IPS-NIHi11 (cell line): ENCODE results near the gene ZNF783.
"Not testable (repeated sequence)": the region's sequence is repeated elsewhere in the genome, so short reads cannot be mapped to it uniquely, and the experiment has no call there.

Source experiments
- DNase-seq: peaks from one replicate; pipeline ENCODE4 v3.0.0; 2012; ENCODE audit warnings: mixed read lengths, low spot score

The ZNF783 gene

GRCh38 chr7:149261829-149262617 is at the start of gene ZNF783:
ZNF783 (plus strand) TSS chr7:149262196; CDS start chr7:149262334, 138 bp downstream.
- peak; percentile 96 for DNase-seq

GRCh38 chr7:149214020-149214720 is 47.8 kb upstream of the ZNF783 start:
- DNase-seq, result no peak

GRCh38 chr7:149216402-149216801 is 45.6 kb upstream of the ZNF783 start:
- DNase-seq, result no peak

- DNase-seq, result no peak
These were observed 44.4 kb upstream of the ZNF783 start for GRCh38 chr7:149217570-149217969.

GRCh38 chr7:149218469-149219420 is 43.3 kb upstream of the ZNF783 start:
- no peak for DNase-seq

GRCh38 chr7:149220534-149220933 is 41.5 kb upstream of the ZNF783 start:
- DNase-seq, result no peak

GRCh38 chr7:149223176-149223575 is 38.8 kb upstream of the ZNF783 start:
- no peak for DNase-seq

GRCh38 chr7:149223761-149224160 is 38.2 kb upstream of the ZNF783 start:
- DNase-seq, result no peak

- DNase-seq, result no peak
These were observed 37.6 kb upstream of the ZNF783 start for GRCh38 chr7:149224352-149224751.

- no peak for DNase-seq
These were observed 36.9 kb upstream of the ZNF783 start for GRCh38 chr7:149225106-149225505.

- DNase-seq, result no peak
These were observed 36.3 kb upstream of the ZNF783 start for GRCh38 chr7:149225656-149226055.

- not testable (repeated sequence) for DNase-seq
These were observed 35.6 kb upstream of the ZNF783 start for GRCh38 chr7:149226366-149226765.

- DNase-seq, result no peak
These were observed 35.0 kb upstream of the ZNF783 start for GRCh38 chr7:149226840-149227494.

- DNase-seq, result no peak
These were observed 33.0 kb upstream of the ZNF783 start for GRCh38 chr7:149228831-149229471.

GRCh38 chr7:149229526-149229925 is 32.5 kb upstream of the ZNF783 start:
- DNase-seq, result no peak

GRCh38 chr7:149232362-149232761 is 29.6 kb upstream of the ZNF783 start:
- no peak for DNase-seq

- not testable (repeated sequence) for DNase-seq
These were observed 28.3 kb upstream of the ZNF783 start for GRCh38 chr7:149233655-149234204.

- DNase-seq, result no peak
These were observed 24.5 kb upstream of the ZNF783 start for GRCh38 chr7:149237502-149237901.

GRCh38 chr7:149238051-149238450 is 23.9 kb upstream of the ZNF783 start:
- no peak for DNase-seq

- DNase-seq, result peak; percentile 100
These were observed 22.5 kb upstream of the ZNF783 start, which contains the start of gene ZNF212 for GRCh38 chr7:149239345-149240143. ZNF212 (plus strand) TSS chr7:149239651; CDS start chr7:149239779, 128 bp downstream.
